ENCODE data around the gene ATAD2B. TPM values are rescaled to one million over a fixed set of nuclear protein-coding genes. Genes with fewer than 3 reads are reported as not detected.

ATAD2B gene
- total and polyA plus RNA-seq, 2 of the 4 experiments (the other 2 are of a cell fraction) = 1.5 to 5.0 TPM

GRCh38 chr2:23900541-23901322 lies 26.2 kb downstream of the ATAD2B start:
- H3K4ac ChIP-seq (ENCODE audit: low read depth, low read length) = peak overlapping the region; percentile 44
- H3K23ac ChIP-seq (ENCODE audit: low read depth, low read length) = 0 out of 2 replicates have a peak overlapping the region, but pooled peaks have one; percentile 53
- 0 out of 2 replicates have a peak overlapping the region, but pooled peaks have one; percentile 10 for H4K91ac ChIP-seq (ENCODE audit: insufficient read depth, low read depth, low read length)
- no peak overlapping the region; the same call in 1 of the 2 replicates for H2BK120ac ChIP-seq (ENCODE audit: low read depth, low read length)
- no peaks in the 10 kb centered on the region for H3K36me3 ChIP-seq (ENCODE audit: control insufficient read depth, insufficient read depth, low read length)
- H2AK5ac ChIP-seq (ENCODE audit: low read depth, low read length) = peak overlapping the region; percentile 41; the same call in 1 of the 2 replicates
- no peak overlapping the region for H3K9ac ChIP-seq (ENCODE audit: low read depth, low read length)
- peaks cover 30% of the 10 kb centered on the region for H4K20me1 ChIP-seq (ENCODE audit: insufficient read depth, low read length)
- peaks cover 6% of the 10 kb centered on the region for H3K4me1 ChIP-seq (ENCODE audit: control insufficient read depth, insufficient read depth, low read length)
- no peaks in the 10 kb centered on the region for H3K9me3 ChIP-seq (ENCODE audit: control insufficient read depth, insufficient read depth, low read length)
- in situ Hi-C loops (cut with MboI; ENCODE audit: low sequenced_read_pairs) = no loop called here
- H3K56ac ChIP-seq (ENCODE audit: extremely low read depth, insufficient read depth, low read length) = no peak overlapping the region
- H3K9me1 ChIP-seq (ENCODE audit: insufficient read depth, low read length) = peaks cover 9% of the 10 kb centered on the region
- H3K18ac ChIP-seq (ENCODE audit: low read depth, low read length) = peak overlapping the region; percentile 6; the same call in 1 of the 2 replicates
- H3K27me3 ChIP-seq (ENCODE audit: control insufficient read depth, insufficient read depth, low read length) = no peaks in the 10 kb centered on the region
- H2AFZ ChIP-seq (replicated peaks; ENCODE audit: low read length, poor library complexity) = no peak overlapping the region
- H4K8ac ChIP-seq (ENCODE audit: low read depth in 2 of 2, low read length in 2 of 2) = no peak overlapping the region
- intact Hi-C loops (cut with micrococcal nuclease) = no loop called here
- H3K14ac ChIP-seq (replicated peaks; ENCODE audit: low read depth, low read length) = no peak overlapping the region; the same call in 1 of the 2 replicates
- no peak overlapping the region for H3K4me3 ChIP-seq (ENCODE audit: insufficient read depth, low read depth, low read length)
- no peak overlapping the region for H2BK15ac ChIP-seq (ENCODE audit: low read depth, low read length)
- no TSS peak for BruUV-seq (replicated peaks)
- ChIA-PET CTCF (interaction anchor here (0.6 to 1.0 kb wide), 2 partner anchors 33 to 130 kb away, joined by 3 to 4 read pairs; no protein-coding TSS in a partner anchor), POLR2A (ENCODE audit: unreplicated experiment) (interaction anchor here (0.6 kb wide), 1 partner anchor 19 kb away, joined by 5 read pairs; no protein-coding TSS in a partner anchor)
- dilution Hi-C loops (cut with HindIII; ENCODE audit: low sequenced_read_pairs, unreplicated experiment) = no loop called here
- peak; percentile 94 for DNase-seq
- peak overlapping the region; percentile 80; the same call in 1 of the 2 replicates for H3K27ac ChIP-seq (ENCODE audit: insufficient read depth, low read length)
- peak; percentile 56 for ATAC-seq (ENCODE audit: low read depth)
- H3K4me2 ChIP-seq (ENCODE audit: low read depth, low read length) = peak overlapping the region; percentile 35
- TF ChIP-seq POLR2A (IDR thresholded peaks at IDR 0.05; ENCODE audit: low read depth, low read length) = no peak
- TF ChIP-seq CTCF (conservative IDR thresholded peaks at IDR 0.05; ENCODE audit: low read depth, low read length) = no peak
- no peak for TF ChIP-seq RFX5 (IDR thresholded peaks at IDR 0.05; ENCODE audit: low read depth, low read length)
- peak; percentile 95 for TF ChIP-seq CEBPB (IDR thresholded peaks at IDR 0.05; ENCODE audit: low read depth, low read length)
- no peak for TF ChIP-seq SMC3 (IDR thresholded peaks at IDR 0.05; ENCODE audit: low read depth, low read length)
- no peak for TF ChIP-seq USF2 (IDR thresholded peaks at IDR 0.05; ENCODE audit: low read depth, low read length)
- peak; percentile 17; the same call in 1 of the 2 replicates for TF ChIP-seq MAFK (IDR thresholded peaks at IDR 0.05; ENCODE audit: low read depth, low read length)
- TF ChIP-seq MAZ (IDR thresholded peaks at IDR 0.05; ENCODE audit: borderline replicate concordance, low read depth, low read length) = 0 out of 2 replicates have a peak, but pooled peaks have one; percentile 22
- TF ChIP-seq CHD1 (IDR thresholded peaks at IDR 0.05; ENCODE audit: low read depth, low read length) = no peak
- TF ChIP-seq NFE2L2 (IDR thresholded peaks at IDR 0.05; ENCODE audit: low read depth, low read length) = no peak
- no peak for TF ChIP-seq RAD21 (IDR thresholded peaks at IDR 0.05; ENCODE audit: low read length)
- TF ChIP-seq FOS (IDR thresholded peaks at IDR 0.05; ENCODE audit: low read depth, low read length) = peak; percentile 96
- peaks cover 23 to 62% of the 10 kb centered on the region in 2 experiments for H3K79me1 ChIP-seq (ENCODE audit: low read depth in 1 of 2, low read length in 2 of 2)
- H4K5ac ChIP-seq (ENCODE audit: low read depth, low read length) = no peak overlapping the region
- WGBS, 2 experiments (ENCODE audit: extremely low coverage in 2 of 2, insufficient read length in 1 of 2) = no CpG with 5 or more reads among the region's 9 CpGs
- H2BK5ac ChIP-seq (ENCODE audit: low read depth, low read length, poor library complexity, severe bottlenecking) = peak overlapping the region; percentile 36
- H2AK9ac ChIP-seq (replicated peaks; ENCODE audit: low read depth, low read length, poor library complexity) = no peak overlapping the region
- no peak overlapping the region for H2BK20ac ChIP-seq (ENCODE audit: low read depth, low read length)
